T-cell (primary cell): ENCODE data around the gene ANKRD36. TPM values are rescaled to one million over a fixed set of nuclear protein-coding genes. Genes with fewer than 3 reads are reported as not detected.
"Not testable (repeated sequence)": the region's sequence is repeated elsewhere in the genome, so short reads cannot be mapped to it uniquely, and the experiment has no call there.

Source experiments
- ATAC-seq, 4 experiments: fragments of 200-7000 bp in 3 of 4; fragments of 150-1000 bp in 1 of 4; cut with Tn5 transposase; replicated peaks in 1 of 4; 1 replicate in 3 of 4; 2 replicates in 1 of 4; pipeline ENCODE4 v1.10.0; 2021; ENCODE audit warnings: moderate library complexity in 3 of 4, mild to moderate bottlenecking in 2 of 4, moderate number of reproducible peaks in 1 of 4
- CTCF ChIA-PET, 2 donors: fragments of 300-600 bp; sonication (Branson Sonifier 250); formaldehyde crosslinking; loops; one replicate each; lab custom pipeline; 2022; ENCODE audit warnings: antibody characterized with exemption in 2 of 2; lab: Charles Lee
- POLR2A ChIA-PET, 2 donors: fragments of 300-600 bp; sonication (Branson Sonifier 250); formaldehyde crosslinking; loops; one replicate each; lab custom pipeline; 2022; ENCODE audit warnings: antibody characterized with exemption in 2 of 2; lab: Charles Lee
- DNase-seq, 35 experiments: peaks; one replicate each; pipeline versions ENCODE4 v3.0.0 to v3.0.0-alpha.2; 2013 to 2023
- H3K27ac ChIP-seq: one replicate; pipeline ENCODE4 v1.5.1; 2013; ENCODE audit warnings: low read length
- H3K27me3 ChIP-seq, 2 experiments: replicated peaks in 1 of 2; 1 replicate in 1 of 2; 2 replicates in 1 of 2; pipeline versions ENCODE4 v1.6.1 to v1.7.0; 2013; ENCODE audit warnings: low read length in 1 of 2, mixed read lengths in 1 of 2; ENCODE audit not compliant: control insufficient read depth in 2 of 2, insufficient read depth in 2 of 2; ENCODE audit errors: extremely low read depth in 1 of 2
- H3K36me3 ChIP-seq, 2 donors: 1 replicate in 1 of 2; 2 replicates in 1 of 2; pipeline versions ENCODE4 v1.6.1 to v1.7.0; 2013; ENCODE audit warnings: low read length in 1 of 2; ENCODE audit not compliant: control insufficient read depth in 2 of 2, insufficient read depth in 1 of 2; ENCODE audit errors: extremely low read depth in 1 of 2
- H3K4me1 ChIP-seq, 2 experiments: 1 replicate in 1 of 2; 2 replicates in 1 of 2; pipeline versions ENCODE4 v1.6.1 to v1.7.0; 2013; ENCODE audit warnings: low read length in 2 of 2, mixed read lengths in 1 of 2; ENCODE audit not compliant: insufficient read depth in 2 of 2, control insufficient read depth in 1 of 2; ENCODE audit errors: extremely low read depth in 1 of 2
- H3K4me3 ChIP-seq, 2 donors: 1 replicate in 1 of 2; 2 replicates in 1 of 2; pipeline versions ENCODE4 v1.5.1 to v1.7.0; 2013; ENCODE audit warnings: mild to moderate bottlenecking in 2 of 2, low read length in 1 of 2, moderate library complexity in 1 of 2; ENCODE audit not compliant: control insufficient read depth in 1 of 2; ENCODE audit errors: extremely low read depth in 1 of 2
- H3K9me3 ChIP-seq: 2 replicates; pipeline ENCODE4 v1.7.0; 2013
- H3K27ac Mint-ChIP-seq, 2 donors: one replicate each; pipeline ENCODE4 v1.8.0; 2020 to 2021; ENCODE audit warnings: mild to moderate bottlenecking in 2 of 2, mixed read lengths in 2 of 2
- H3K27me3 Mint-ChIP-seq, 2 donors: one replicate each; pipeline ENCODE4 v1.8.0; 2021 to 2022; ENCODE audit warnings: mixed read lengths in 2 of 2
- H3K36me3 Mint-ChIP-seq: one replicate; pipeline ENCODE4 v1.8.0; 2021; ENCODE audit warnings: mixed read lengths
- H3K4me1 Mint-ChIP-seq, 3 donors: one replicate each; pipeline ENCODE4 v1.8.0; 2020 to 2022; ENCODE audit warnings: mixed read lengths in 3 of 3, mild to moderate bottlenecking in 1 of 3
- H3K4me3 Mint-ChIP-seq, 3 donors: one replicate each; pipeline ENCODE4 v1.8.0; 2020 to 2022; ENCODE audit warnings: mild to moderate bottlenecking in 3 of 3, mixed read lengths in 3 of 3, moderate library complexity in 3 of 3
- H3K9me3 Mint-ChIP-seq, 3 donors: one replicate each; pipeline ENCODE4 v1.8.0; 2020 to 2022; ENCODE audit warnings: mixed read lengths in 3 of 3
- WGBS: methylation state at CpG from one replicate; pipeline ENCODE4 v1.1.5; 2013; ENCODE audit warnings: missing lambda C conversion rate; ENCODE audit not compliant: insufficient coverage; 5-methylcytosine and 5-hydroxymethylcytosine counted together
- total RNA-seq, 35 experiments: library from RNA in 6 of 35; stranded (reverse) in 6 of 35; fragments of 120-200 nt in 1 of 35; gene quantifications; one replicate each; pipeline versions ENCODE4 v1.2.1 to v1.2.4 and lab custom pipeline; 2013 to 2026

The ANKRD36 gene
- total RNA-seq, 5 donors from 2014 or later (not counting 1 experiment from before 2014, with no cell fraction given), result 50.5 to 83.6 (median 57.1) TPM

DNA sequence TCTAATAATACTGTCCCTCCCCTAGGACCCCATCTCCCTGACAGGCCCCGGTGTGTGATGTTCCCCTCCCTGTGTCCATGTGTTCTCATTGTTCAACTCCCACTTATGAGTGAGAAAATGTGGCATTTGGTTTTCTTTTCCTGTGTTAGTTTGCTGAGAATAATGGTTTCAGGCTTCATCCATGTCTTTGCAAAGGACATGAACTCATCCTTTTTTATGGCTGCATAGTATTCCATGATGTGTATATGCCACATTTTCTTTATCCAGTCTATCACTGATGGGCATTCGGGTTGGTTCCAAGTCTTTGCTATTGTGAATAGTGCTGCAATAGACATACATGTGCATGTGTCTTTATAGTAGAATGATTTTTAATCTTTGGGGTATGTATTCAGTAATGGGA, 55.6 kb downstream of the ANKRD36 start:
- H3K27me3 Mint-ChIP-seq, POLR2A ChIA-PET, H3K4me3 ChIP-seq, H3K4me1 ChIP-seq, DNase-seq, H3K4me3 Mint-ChIP-seq, H3K4me1 Mint-ChIP-seq, H3K27ac ChIP-seq, H3K27ac Mint-ChIP-seq, H3K27me3 ChIP-seq, H3K9me3 ChIP-seq, CTCF ChIA-PET, ATAC-seq, H3K36me3 ChIP-seq: not testable (repeated sequence)
- H3K36me3 Mint-ChIP-seq, result peaks cover 54% of the 10 kb centered on the region
- WGBS, result 67% methylated on average over 1 of the region's 2 CpGs
- peaks cover 3 to 20% (median 9%) of the 10 kb centered on the region in 3 donors for H3K9me3 Mint-ChIP-seq

DNA sequence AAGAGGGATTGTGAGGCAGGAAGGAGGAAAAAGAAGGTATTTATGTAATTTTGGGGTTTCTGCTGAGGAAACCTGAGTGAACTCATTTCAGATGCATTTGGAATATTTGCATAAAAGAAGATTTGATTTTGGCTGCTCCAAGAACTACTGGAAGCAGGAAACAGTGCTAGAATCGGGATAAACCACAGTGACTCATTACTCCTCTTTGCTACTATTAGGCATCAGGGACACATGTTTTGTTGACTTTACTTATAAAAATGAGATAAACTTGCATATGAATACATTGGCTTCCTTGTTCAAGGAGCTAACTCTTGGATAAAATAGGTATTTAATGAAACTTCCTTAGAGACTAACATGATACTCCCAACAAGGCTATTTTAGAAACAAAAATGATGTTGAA, 67.4 kb downstream of the ANKRD36 start:
- H3K4me1 Mint-ChIP-seq, H3K4me3 Mint-ChIP-seq, H3K4me3 ChIP-seq, H3K27me3 Mint-ChIP-seq, H3K9me3 ChIP-seq, H3K4me1 ChIP-seq, H3K9me3 Mint-ChIP-seq, H3K27ac Mint-ChIP-seq, H3K36me3 ChIP-seq, DNase-seq, CTCF ChIA-PET, POLR2A ChIA-PET, H3K27me3 ChIP-seq, H3K27ac ChIP-seq, ATAC-seq: not testable (repeated sequence)
- peaks cover 41% of the 10 kb centered on the region for H3K36me3 Mint-ChIP-seq
- WGBS, result no CpG with 5 or more reads among the region's 1 CpG

DNA sequence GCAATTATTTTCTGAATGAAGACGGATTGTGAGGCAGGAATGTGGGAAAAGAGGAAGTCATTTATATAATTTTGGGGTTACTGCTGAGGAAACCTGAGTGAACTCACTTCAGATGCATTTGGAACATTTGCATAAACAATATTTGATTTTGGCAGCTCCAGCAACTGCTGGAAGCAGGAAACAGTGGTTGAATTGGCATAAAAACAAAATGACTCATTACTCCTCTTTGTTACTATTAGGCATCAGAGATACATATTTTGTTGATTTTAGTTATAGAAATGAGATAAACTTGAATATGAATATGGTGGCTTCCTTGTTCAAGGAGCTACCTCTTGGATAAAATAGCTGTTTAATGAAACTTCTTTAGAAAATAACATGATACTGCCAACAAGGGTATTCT, 82.4 kb downstream of the ANKRD36 start:
- peaks cover 0 to 46% of the 10 kb centered on the region in 2 donors for H3K36me3 ChIP-seq
- H3K4me3 Mint-ChIP-seq, H3K27me3 Mint-ChIP-seq, H3K27ac Mint-ChIP-seq, ATAC-seq, H3K9me3 Mint-ChIP-seq, H3K4me3 ChIP-seq, DNase-seq, H3K27me3 ChIP-seq, H3K4me1 Mint-ChIP-seq, H3K9me3 ChIP-seq, H3K4me1 ChIP-seq, POLR2A ChIA-PET, H3K27ac ChIP-seq, CTCF ChIA-PET: not testable (repeated sequence)
- WGBS, result no CpG with 5 or more reads among the region's 1 CpG
- H3K36me3 Mint-ChIP-seq, result peaks cover 55% of the 10 kb centered on the region

DNA sequence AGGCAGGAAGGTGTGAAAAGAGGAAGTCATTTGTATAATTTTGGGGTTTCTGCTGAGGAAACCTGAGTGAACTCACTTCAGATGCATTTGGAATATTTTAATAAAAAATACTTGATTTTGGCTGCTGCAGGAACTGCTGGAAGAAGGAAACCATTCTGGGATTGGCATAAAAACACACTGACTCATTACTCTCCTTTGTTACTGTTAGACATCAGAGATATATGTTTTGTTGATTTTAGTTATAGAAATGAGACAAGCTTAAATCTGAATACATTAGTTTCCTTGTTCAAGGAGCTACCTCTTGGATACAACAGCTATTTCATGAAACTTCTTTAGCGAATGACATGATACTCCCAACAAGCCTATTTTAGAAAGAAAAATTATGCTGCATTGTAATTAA, 84.3 kb downstream of the ANKRD36 start:
- H3K4me3 ChIP-seq, H3K27me3 ChIP-seq, H3K9me3 Mint-ChIP-seq, H3K4me1 Mint-ChIP-seq, H3K27ac ChIP-seq, ATAC-seq, H3K4me3 Mint-ChIP-seq, H3K27me3 Mint-ChIP-seq, DNase-seq, CTCF ChIA-PET, POLR2A ChIA-PET, H3K27ac Mint-ChIP-seq, H3K9me3 ChIP-seq, H3K4me1 ChIP-seq: not testable (repeated sequence)
- WGBS, result no CpG with 5 or more reads among the region's 1 CpG
- peaks cover 46% of the 10 kb centered on the region for H3K36me3 Mint-ChIP-seq
- H3K36me3 ChIP-seq, result peaks cover 0 to 49% of the 10 kb centered on the region in 2 donors

DNA sequence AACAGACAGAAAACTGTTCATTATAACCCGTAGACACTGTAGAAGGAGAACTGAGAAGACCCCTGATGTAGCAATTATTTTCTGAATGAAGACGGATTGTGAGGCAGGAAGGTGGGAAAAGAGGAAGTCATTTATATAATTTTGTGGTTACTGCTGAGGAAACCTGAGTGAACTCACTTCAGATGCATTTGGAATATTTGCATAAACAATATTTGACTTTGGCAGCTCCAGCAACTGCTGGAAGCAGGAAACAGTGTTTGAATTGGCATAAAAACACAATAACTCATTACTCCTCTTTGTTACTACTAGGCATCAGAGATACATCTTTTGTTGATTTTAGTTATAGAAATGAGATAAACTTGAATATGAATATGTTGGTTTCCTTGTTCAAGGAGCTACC, 87.9 kb downstream of the ANKRD36 start:
- POLR2A ChIA-PET, CTCF ChIA-PET, H3K4me1 ChIP-seq, H3K4me3 Mint-ChIP-seq, H3K9me3 Mint-ChIP-seq, H3K9me3 ChIP-seq, H3K27me3 ChIP-seq, H3K27ac ChIP-seq, H3K27ac Mint-ChIP-seq, H3K4me3 ChIP-seq, DNase-seq, ATAC-seq, H3K4me1 Mint-ChIP-seq, H3K27me3 Mint-ChIP-seq: not testable (repeated sequence)
- WGBS, result no CpG with 5 or more reads among the region's 2 CpGs
- H3K36me3 ChIP-seq, result peaks cover 0 to 48% of the 10 kb centered on the region in 2 donors
- H3K36me3 Mint-ChIP-seq, result peaks cover 29% of the 10 kb centered on the region

DNA sequence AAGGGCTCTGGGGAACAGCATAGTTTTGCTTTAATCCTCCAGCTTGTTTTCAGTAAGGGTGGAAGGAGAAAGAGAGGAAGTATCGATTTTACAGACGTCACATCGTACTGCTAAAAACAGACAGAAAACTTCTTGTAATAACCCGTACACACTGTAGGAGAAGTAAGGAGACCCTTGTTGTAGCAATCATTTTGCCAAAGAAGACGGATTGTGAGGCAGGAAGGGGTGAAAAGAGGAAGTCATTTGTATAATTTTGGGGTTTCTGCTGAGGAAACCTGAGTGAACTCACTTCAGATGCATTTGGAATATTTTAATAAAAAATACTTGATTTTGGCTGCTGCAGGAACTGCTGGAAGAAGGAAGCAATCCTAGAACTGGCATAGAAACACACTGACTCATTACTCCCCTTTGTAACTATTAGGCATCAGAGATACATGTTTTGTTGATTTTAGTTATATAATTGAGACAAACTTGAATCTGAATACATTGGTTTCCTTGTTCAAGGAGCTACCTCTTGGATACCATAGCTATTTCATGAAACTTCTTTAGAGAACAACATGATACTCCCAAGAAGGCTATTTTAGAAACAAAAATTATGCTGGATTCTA, 89.8 kb downstream of the ANKRD36 start:
- H3K27me3 ChIP-seq, CTCF ChIA-PET, POLR2A ChIA-PET, H3K27me3 Mint-ChIP-seq, DNase-seq, H3K4me3 Mint-ChIP-seq, H3K9me3 ChIP-seq, H3K9me3 Mint-ChIP-seq, ATAC-seq, H3K4me3 ChIP-seq, H3K27ac Mint-ChIP-seq, H3K4me1 ChIP-seq, H3K27ac ChIP-seq, H3K4me1 Mint-ChIP-seq: not testable (repeated sequence)
- no CpG with 5 or more reads among the region's 5 CpGs for WGBS
- H3K36me3 Mint-ChIP-seq, result peaks cover 27% of the 10 kb centered on the region
- peaks cover 0 to 41% of the 10 kb centered on the region in 2 donors for H3K36me3 ChIP-seq

DNA sequence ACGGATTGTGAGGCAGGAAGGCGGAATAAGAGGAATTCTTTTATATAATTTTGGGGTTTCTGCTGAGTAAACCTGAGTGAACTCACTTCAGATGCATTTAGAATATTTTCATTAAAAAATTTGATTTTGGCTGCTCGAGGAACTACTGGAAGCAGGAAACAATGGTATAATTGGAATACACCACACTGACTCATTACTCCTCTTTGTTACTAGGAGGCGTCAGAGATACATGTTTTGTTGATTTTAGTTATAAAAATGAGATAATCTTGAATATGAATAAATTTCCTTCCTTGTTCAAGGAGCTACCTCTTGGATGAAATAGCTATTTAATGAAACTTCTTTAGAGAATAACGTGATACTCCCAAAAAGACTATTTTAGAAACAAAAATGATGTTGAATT, 97.4 kb downstream of the ANKRD36 start:
- no peaks in the 10 kb centered on the region for H3K4me1 Mint-ChIP-seq
- CTCF ChIA-PET, result no interaction called here
- POLR2A ChIA-PET, result no interaction called here
- H3K36me3 Mint-ChIP-seq, result peaks cover 57% of the 10 kb centered on the region
- peaks cover 0 to 20% of the 10 kb centered on the region in 2 donors for H3K36me3 ChIP-seq
- H3K27me3 ChIP-seq, result no peaks in the 10 kb centered on the region
- no peaks in the 10 kb centered on the region for H3K4me1 ChIP-seq
- no peak overlapping the region for H3K27ac Mint-ChIP-seq
- no peaks in the 10 kb centered on the region for H3K9me3 Mint-ChIP-seq
- no peak for DNase-seq
- no peak overlapping the region for H3K4me3 ChIP-seq
- no peaks in the 10 kb centered on the region for H3K9me3 ChIP-seq
- no peaks in the 10 kb centered on the region for H3K27me3 Mint-ChIP-seq
- no peak overlapping the region for H3K27ac ChIP-seq
- ATAC-seq, result no peak
- WGBS, result no CpG with 5 or more reads among the region's 5 CpGs
- no peak overlapping the region for H3K4me3 Mint-ChIP-seq
